Bone marrow (tissue), 2 donors: Measurements from ENCODE around the gene NCAPD3.

Source experiments
- DNase-seq, 2 donors: peaks; one replicate each; lab custom pipeline; 2025; lab: John Stamatoyannopoulos, UW

Gene NCAPD3

GRCh38 chr11:134158023-134158422 is 65.7 kb downstream of the NCAPD3 start:
- no peak for DNase-seq

- no peak for DNase-seq
Measured at GRCh38 chr11:134157451-134157850, 66.3 kb downstream of the NCAPD3 start.

- no peak for DNase-seq
Measured at GRCh38 chr11:134155946-134156865, 67.6 kb downstream of the NCAPD3 start.

GRCh38 chr11:134155456-134155855 is 68.3 kb downstream of the NCAPD3 start:
- no peak for DNase-seq

- DNase-seq: no peak
Measured at GRCh38 chr11:134154441-134154840, 69.3 kb downstream of the NCAPD3 start.

GRCh38 chr11:134153147-134153905 is 70.4 kb downstream of the NCAPD3 start:
- no peak for DNase-seq

GRCh38 chr11:134152696-134153095 is 71.1 kb downstream of the NCAPD3 start:
- no peak for DNase-seq

GRCh38 chr11:134151083-134151747 is 72.6 kb downstream of the NCAPD3 start:
- DNase-seq: no peak

GRCh38 chr11:134150195-134150903 is 73.4 kb downstream of the NCAPD3 start:
- DNase-seq: no peak

- DNase-seq: no peak
Measured at GRCh38 chr11:134149371-134149770, 74.4 kb downstream of the NCAPD3 start.

- no peak for DNase-seq
Measured at GRCh38 chr11:134146598-134146997, 77.2 kb downstream of the NCAPD3 start.

- no peak for DNase-seq
Measured at GRCh38 chr11:134145715-134146114, 78.1 kb downstream of the NCAPD3 start.

- DNase-seq: no peak
Measured at GRCh38 chr11:134144744-134145143, 79.0 kb downstream of the NCAPD3 start.

- no peak for DNase-seq
Measured at GRCh38 chr11:134143801-134144200, 80.0 kb downstream of the NCAPD3 start.

GRCh38 chr11:134142536-134142935 is 81.2 kb downstream of the NCAPD3 start:
- no peak for DNase-seq

GRCh38 chr11:134140961-134141490 is 82.7 kb downstream of the NCAPD3 start:
- no peak for DNase-seq

- peak in 1 of 2 donors; percentile 31 for DNase-seq
Measured at GRCh38 chr11:134139873-134140331, 83.9 kb downstream of the NCAPD3 start.

- no peak for DNase-seq
Measured at GRCh38 chr11:134139303-134139872, 84.4 kb downstream of the NCAPD3 start.

- DNase-seq: no peak
Measured at GRCh38 chr11:134138376-134138775, 85.4 kb downstream of the NCAPD3 start.

GRCh38 chr11:134134167-134134566 is 89.6 kb downstream of the NCAPD3 start:
- DNase-seq: no peak

- no peak for DNase-seq
Measured at GRCh38 chr11:134132808-134133207, 91.0 kb downstream of the NCAPD3 start.
